Transverse colon (tissue), 4 donors: ENCODE measurements around the gene FAM234A. TPM values are rescaled to one million over a fixed set of nuclear protein-coding genes. Genes with fewer than 3 reads are reported as not detected.

Source experiments
- DNase-seq: peaks from one replicate; pipeline ENCODE4 v3.0.0-alpha.2; 2019
- H3K27ac ChIP-seq, 4 donors: fragments of 200-600 bp; sonication (generic); 2 replicates each; pipeline ENCODE4 v1.5.1; 2016 to 2018; ENCODE audit warnings: inconsistent platforms in 4 of 4
- H3K27me3 ChIP-seq: fragments of 200-600 bp; sonication (generic); 2 replicates; pipeline ENCODE4 v1.5.1; 2017; ENCODE audit warnings: inconsistent platforms
- H3K36me3 ChIP-seq, 4 donors: fragments of 200-600 bp; sonication (generic); 2 replicates each; pipeline ENCODE4 v1.5.1; 2017 to 2019; ENCODE audit warnings: inconsistent platforms in 4 of 4
- H3K4me1 ChIP-seq, 4 donors: fragments of 200-600 bp; sonication (generic); 2 replicates each; pipeline ENCODE4 v1.5.1; 2017 to 2020; ENCODE audit warnings: inconsistent platforms in 4 of 4
- H3K4me3 ChIP-seq, 4 donors: fragments of 200-600 bp; sonication (generic); 1 replicate in 1 of 4; 2 replicates in 3 of 4; pipeline versions ENCODE4 v1.5.1 to v1.6.1; 2017 to 2019; ENCODE audit warnings: inconsistent platforms in 4 of 4
- H3K9me3 ChIP-seq, 2 donors: fragments of 200-600 bp; sonication (generic); 2 replicates each; pipeline ENCODE4 v1.5.1; 2017 to 2019; ENCODE audit warnings: inconsistent platforms in 2 of 2
- EP300 ChIP-seq: sonication (generic); formaldehyde crosslinking; IDR thresholded peaks from one replicate; pipeline ENCODE4 v1.6.1; 2017; ENCODE audit warnings: antibody characterized with exemption, low read depth
- POLR2A ChIP-seq: fragments of 450-650 bp; IDR thresholded peaks from one replicate; pipeline ENCODE4 v1.6.1; 2016; ENCODE audit warnings: antibody characterized with exemption, mild to moderate bottlenecking, moderate library complexity
- POLR2AphosphoS5 ChIP-seq, 3 donors: sonication (generic); formaldehyde crosslinking; IDR thresholded peaks; one replicate each; pipeline ENCODE4 v1.6.1; 2016; ENCODE audit warnings: antibody characterized with exemption in 3 of 3
- WGBS, 2 donors: methylation state at CpG; one replicate each; pipeline ENCODE4 v1.1.5; 2018; ENCODE audit warnings: low coverage in 1 of 2; 5-methylcytosine and 5-hydroxymethylcytosine counted together
- in situ Hi-C, 4 donors: fragments of 200-750 bp; cut with MboI; loops; one replicate each; pipeline versions ENCODE4 v1.15.0 to v1.15.1; 2017; ENCODE audit warnings: low sequenced_read_pairs in 3 of 4, low pct_ligation_motif_present in 1 of 4, low pct_unique_long_range_greater_than_20kb in 1 of 4
- intact Hi-C: fragments of 100-400 bp; cut with DNase I; formaldehyde crosslinking; loops from one replicate; pipeline ENCODE4 v1.15.1; 2023; ENCODE audit warnings: low total_unique reads
- total RNA-seq, 4 donors: library from RNA; depleted of rRNA; stranded (reverse); fragments of >200 nt; gene quantifications; one replicate each; pipeline ENCODE4 v1.1.0, GENCODE V29; 2016
- TF ChIP-seq, protein P1 (sequence below), 5 experiments: fragments of 200-600 bp in 3 of 5; fragments of 450-650 bp in 2 of 5; sonication (generic) in 3 of 5; IDR thresholded peaks; 1 replicate in 2 of 5; 2 replicates in 3 of 5; pipeline ENCODE4 v1.5.1; 2016 to 2017; ENCODE audit warnings: antibody characterized with exemption in 5 of 5, inconsistent platforms in 3 of 5, mild to moderate bottlenecking in 2 of 5, moderate library complexity in 1 of 5

Gene FAM234A
- total RNA-seq, 4 donors from 2014 or later, result 55.4 to 328 (median 112) TPM

DNA sequence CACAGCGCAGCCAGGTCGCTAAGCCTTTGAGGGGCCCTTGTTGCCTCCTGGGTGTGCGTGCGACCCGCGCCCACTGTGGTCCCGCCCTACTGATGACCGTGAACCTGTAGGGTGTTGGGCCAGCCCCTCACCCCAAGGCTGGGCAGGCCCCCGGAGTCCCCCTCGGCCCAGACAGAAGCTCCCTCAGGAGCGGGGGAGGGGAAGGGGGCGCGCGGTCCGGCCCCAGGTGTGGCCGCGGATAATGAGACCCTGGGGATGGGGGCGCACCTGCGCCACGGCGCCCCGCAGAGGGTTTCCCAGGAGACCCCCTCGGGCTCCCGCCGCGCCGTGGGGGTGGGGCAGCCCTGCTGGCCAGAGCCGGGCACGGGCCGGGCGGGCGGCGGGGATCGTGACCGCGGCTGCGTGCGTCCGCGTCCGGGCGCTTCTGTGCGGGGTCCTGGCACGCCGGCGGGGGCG, 45.4 kb downstream of the FAM234A start:
- H3K27me3 ChIP-seq, result peaks cover 53% of the 10 kb centered on the region
- H3K36me3 ChIP-seq, result no peaks in the 10 kb centered on the region
- DNase-seq, result no peak
- no peaks in the 10 kb centered on the region for H3K9me3 ChIP-seq
- WGBS, 2 donors, result 14% methylated on average over 13 of the region's 47 CpGs; no CpG with 5 or more reads in 1 of the 2 donors
- in situ Hi-C loops (no loop called here), intact Hi-C loops (no loop called here)
- peak overlapping the region in 2 of 4 donors; percentile 12 to 37 for H3K4me3 ChIP-seq
- H3K27ac ChIP-seq, result no peak overlapping the region
- peaks cover 7 to 24% (median 14%) of the 10 kb centered on the region in 4 donors for H3K4me1 ChIP-seq
- TF ChIP-seq EP300 (no peak), POLR2AphosphoS5 (IDR thresholded peaks at IDR 0.05) (no peak), POLR2A (no peak)
- TF ChIP-seq, protein P1, sequence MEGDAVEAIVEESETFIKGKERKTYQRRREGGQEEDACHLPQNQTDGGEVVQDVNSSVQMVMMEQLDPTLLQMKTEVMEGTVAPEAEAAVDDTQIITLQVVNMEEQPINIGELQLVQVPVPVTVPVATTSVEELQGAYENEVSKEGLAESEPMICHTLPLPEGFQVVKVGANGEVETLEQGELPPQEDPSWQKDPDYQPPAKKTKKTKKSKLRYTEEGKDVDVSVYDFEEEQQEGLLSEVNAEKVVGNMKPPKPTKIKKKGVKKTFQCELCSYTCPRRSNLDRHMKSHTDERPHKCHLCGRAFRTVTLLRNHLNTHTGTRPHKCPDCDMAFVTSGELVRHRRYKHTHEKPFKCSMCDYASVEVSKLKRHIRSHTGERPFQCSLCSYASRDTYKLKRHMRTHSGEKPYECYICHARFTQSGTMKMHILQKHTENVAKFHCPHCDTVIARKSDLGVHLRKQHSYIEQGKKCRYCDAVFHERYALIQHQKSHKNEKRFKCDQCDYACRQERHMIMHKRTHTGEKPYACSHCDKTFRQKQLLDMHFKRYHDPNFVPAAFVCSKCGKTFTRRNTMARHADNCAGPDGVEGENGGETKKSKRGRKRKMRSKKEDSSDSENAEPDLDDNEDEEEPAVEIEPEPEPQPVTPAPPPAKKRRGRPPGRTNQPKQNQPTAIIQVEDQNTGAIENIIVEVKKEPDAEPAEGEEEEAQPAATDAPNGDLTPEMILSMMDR (IDR thresholded peaks at IDR 0.05), result no peak

DNA sequence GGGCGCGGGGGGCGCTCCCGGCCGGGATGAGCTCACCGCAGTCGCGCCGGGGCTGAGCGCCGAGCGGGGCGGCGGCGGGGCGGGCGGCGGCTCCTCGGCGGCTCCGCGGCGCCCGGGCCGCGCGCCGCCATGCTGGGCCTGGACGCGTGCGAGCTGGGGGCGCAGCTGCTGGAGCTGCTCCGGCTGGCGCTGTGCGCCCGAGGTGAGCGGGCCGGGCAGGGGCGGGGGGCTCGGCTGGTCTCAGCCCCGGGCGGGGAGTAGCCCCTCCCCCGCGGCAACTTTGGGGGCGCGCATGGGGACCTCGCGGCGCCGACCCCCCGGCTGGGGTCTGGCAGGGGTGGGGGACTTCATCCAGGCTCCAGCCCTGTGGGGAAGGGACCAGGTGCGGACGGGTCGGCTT, 45.9 kb downstream of the FAM234A start, which contains the start of gene ARHGDIG:
TSS of gene ARHGDIG (plus strand) at position 40 of the 400 bp plus-strand sequence. CDS start at position 130, 90 bp downstream.
- in situ Hi-C loops, result no loop called here
- intact Hi-C loops, result no loop called here
- Histone ChIP-seq H3K4me1 (peaks cover 6 to 20% (median 11%) of the 10 kb centered on the region in 4 donors), H3K9me3 (no peaks in the 10 kb centered on the region), H3K27me3 (peaks cover 48% of the 10 kb centered on the region), H3K36me3 (no peaks in the 10 kb centered on the region), H3K4me3 (peak within 1 kb of the TSS in 2 of 4 donors; percentile 28 to 55), H3K27ac (no peak within 1 kb of the TSS)
- no peak for DNase-seq
- 10% methylated on average over 8 of the region's 54 CpGs; no CpG with 5 or more reads in 1 of the 2 donors for WGBS, 2 donors
- TF ChIP-seq POLR2A (no peak), POLR2AphosphoS5 (IDR thresholded peaks at IDR 0.05) (no peak), EP300 (no peak)
- TF ChIP-seq, protein P1 (IDR thresholded peaks at IDR 0.05), result no peak

DNA sequence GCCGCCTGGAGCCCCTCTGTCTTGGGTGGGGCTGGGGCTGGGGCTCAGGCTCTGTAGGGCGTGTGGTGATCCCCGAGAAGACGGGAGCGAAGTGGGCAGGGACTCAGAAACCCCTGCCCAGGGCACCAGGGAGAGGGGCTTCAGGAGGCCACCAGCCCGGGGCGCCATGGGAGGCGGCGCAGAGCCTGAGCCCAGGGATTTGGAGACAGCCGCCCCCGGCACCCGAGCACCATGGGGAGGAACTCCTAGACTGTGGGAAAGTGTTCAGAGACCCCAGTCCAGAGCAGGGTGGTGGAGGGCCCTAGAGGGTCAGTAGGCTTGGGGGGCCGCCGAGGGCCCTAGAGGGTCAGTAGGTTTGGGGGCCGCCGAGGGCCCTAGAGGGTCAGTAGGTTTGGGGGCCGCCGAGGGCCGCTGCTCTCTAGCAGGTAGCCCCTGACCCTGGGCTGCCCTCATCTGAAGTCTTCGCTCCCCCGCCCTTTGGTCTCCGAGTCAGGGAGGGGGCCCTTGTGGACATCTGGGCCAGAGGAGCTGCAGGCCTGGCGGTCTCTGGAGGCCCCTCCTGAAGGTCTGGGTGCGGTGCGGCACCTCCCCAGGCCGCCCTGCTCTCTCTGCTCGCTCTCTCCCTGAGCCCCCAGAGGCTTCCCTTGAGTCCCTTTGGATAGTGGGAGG, 46.5 kb downstream of the FAM234A start:
- Histone ChIP-seq H3K4me3 (peak overlapping the region in 2 of 4 donors; percentile 28 to 55), H3K27ac (no peak overlapping the region)

DNA sequence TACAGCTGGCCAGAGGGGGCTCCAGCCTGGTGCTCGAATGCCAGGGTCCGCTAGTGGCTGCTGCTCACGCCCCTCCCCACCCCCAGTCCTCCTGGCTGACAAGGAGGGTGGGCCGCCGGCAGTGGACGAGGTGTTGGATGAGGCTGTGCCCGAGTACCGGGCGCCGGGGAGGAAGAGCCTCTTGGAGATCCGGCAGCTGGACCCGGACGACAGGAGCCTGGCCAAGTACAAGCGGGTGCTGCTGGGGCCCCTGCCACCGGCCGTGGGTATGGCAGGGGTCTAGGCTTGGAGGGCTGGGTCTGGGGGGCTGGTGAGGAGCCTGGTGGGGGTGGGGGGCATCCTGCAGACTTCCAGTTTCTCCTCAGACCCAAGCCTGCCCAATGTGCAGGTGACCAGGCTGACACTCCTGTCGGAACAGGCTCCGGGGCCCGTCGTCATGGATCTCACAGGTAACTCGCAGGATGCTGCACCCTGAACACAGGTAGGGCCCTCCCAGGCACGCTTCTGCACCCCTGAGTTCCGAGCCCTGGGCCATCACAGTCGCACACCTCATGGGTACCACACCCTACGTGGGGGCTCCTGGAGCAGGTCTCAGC, 47.1 kb downstream of the FAM234A start:
- Histone ChIP-seq H3K27me3 (peaks cover 48% of the 10 kb centered on the region), H3K4me3 (no peak overlapping the region), H3K4me1 (peaks cover 6 to 18% (median 11%) of the 10 kb centered on the region in 4 donors), H3K36me3 (no peaks in the 10 kb centered on the region), H3K9me3 (no peaks in the 10 kb centered on the region), H3K27ac (no peak overlapping the region)
- intact Hi-C loops (no loop called here), in situ Hi-C loops (no loop called here)
- DNase-seq, result no peak
- WGBS, 2 donors, result 43% methylated on average over 25 of the region's 25 CpGs; no CpG with 5 or more reads in 1 of the 2 donors
- TF ChIP-seq POLR2A (no peak), POLR2AphosphoS5 (IDR thresholded peaks at IDR 0.05) (no peak)

More for the DNA sequence above, 46.5 kb downstream of the FAM234A start:
- 44% methylated on average over 26 of the region's 27 CpGs; no CpG with 5 or more reads in 1 of the 2 donors for WGBS, 2 donors
- H3K27me3 ChIP-seq, result peaks cover 48% of the 10 kb centered on the region
- DNase-seq, result no peak
- no peaks in the 10 kb centered on the region for H3K9me3 ChIP-seq
- in situ Hi-C loops (no loop called here), intact Hi-C loops (no loop called here)
- TF ChIP-seq EP300 (no peak), POLR2AphosphoS5 (IDR thresholded peaks at IDR 0.05) (no peak), POLR2A (no peak)
- TF ChIP-seq, protein P1 (IDR thresholded peaks at IDR 0.05), result no peak
- H3K36me3 ChIP-seq, result no peaks in the 10 kb centered on the region
- H3K4me1 ChIP-seq, result peaks cover 6 to 18% (median 11%) of the 10 kb centered on the region in 4 donors
